ENCODE data around the gene ARFGAP2. TPM values are rescaled to one million over a fixed set of nuclear protein-coding genes. Genes with fewer than 3 reads are reported as not detected.
A peak's percentile ranks its signal among the peaks of the same experiment; 100 is the strongest.

ARFGAP2 gene
- total RNA-seq, 1 donor from 2014 or later, result 78.7 TPM

DNA sequence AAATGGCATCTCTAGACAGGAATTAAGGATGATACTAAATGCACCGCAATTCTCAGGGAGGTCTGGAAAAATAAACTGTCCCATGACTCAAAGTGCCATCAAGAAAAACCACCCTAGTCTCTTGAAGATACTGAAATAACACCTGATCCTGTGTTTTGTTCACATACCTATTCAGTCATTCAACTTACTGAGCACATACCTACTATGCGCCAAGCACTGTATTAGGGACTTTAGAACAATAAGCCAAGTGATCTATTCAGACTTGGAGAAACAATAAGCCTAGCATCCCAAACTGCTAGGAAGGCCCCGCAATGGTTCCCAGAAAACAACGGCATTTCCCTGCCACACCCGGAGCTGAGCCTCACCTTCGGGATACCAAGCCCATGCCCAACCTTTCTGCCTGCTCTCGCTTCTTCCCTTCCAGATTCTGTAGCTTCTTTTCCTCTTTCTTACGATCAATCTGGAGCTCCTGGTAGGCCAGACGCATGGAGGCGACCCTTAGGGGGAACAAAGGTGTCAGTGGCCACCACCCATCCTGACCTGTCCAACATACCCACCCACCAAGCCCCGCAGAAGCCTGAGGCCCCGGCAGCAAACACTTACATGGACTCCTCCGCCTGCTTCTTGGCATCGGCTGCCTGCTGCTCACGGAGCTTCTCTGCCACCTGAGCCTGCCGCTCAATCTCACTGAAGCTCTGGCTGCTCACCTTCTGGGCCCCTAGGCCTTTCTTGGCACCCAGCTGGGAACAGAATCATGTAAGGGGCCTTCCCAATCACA is 5.4 kb downstream of the ARFGAP2 start:
- Mint-ChIP-seq H3K27ac (ENCODE audit: unreplicated experiment) (no peak overlapping the region), H3K4me3 (ENCODE audit: unreplicated experiment) (peak overlapping the region; percentile 48), H3K4me1 (ENCODE audit: unreplicated experiment) (peaks cover 20% of the 10 kb centered on the region), H3K9me3 (ENCODE audit: unreplicated experiment) (no peaks in the 10 kb centered on the region), H3K36me3 (ENCODE audit: low read depth, unreplicated experiment) (peaks cover 48% of the 10 kb centered on the region), H3K27me3 (ENCODE audit: unreplicated experiment) (peaks cover 7% of the 10 kb centered on the region)
- DNase-seq (ENCODE audit: low spot score), result no peak
- TF ChIP-seq, protein P1, sequence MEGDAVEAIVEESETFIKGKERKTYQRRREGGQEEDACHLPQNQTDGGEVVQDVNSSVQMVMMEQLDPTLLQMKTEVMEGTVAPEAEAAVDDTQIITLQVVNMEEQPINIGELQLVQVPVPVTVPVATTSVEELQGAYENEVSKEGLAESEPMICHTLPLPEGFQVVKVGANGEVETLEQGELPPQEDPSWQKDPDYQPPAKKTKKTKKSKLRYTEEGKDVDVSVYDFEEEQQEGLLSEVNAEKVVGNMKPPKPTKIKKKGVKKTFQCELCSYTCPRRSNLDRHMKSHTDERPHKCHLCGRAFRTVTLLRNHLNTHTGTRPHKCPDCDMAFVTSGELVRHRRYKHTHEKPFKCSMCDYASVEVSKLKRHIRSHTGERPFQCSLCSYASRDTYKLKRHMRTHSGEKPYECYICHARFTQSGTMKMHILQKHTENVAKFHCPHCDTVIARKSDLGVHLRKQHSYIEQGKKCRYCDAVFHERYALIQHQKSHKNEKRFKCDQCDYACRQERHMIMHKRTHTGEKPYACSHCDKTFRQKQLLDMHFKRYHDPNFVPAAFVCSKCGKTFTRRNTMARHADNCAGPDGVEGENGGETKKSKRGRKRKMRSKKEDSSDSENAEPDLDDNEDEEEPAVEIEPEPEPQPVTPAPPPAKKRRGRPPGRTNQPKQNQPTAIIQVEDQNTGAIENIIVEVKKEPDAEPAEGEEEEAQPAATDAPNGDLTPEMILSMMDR (IDR thresholded peaks at IDR 0.05; ENCODE audit: unreplicated experiment), result no peak

DNA sequence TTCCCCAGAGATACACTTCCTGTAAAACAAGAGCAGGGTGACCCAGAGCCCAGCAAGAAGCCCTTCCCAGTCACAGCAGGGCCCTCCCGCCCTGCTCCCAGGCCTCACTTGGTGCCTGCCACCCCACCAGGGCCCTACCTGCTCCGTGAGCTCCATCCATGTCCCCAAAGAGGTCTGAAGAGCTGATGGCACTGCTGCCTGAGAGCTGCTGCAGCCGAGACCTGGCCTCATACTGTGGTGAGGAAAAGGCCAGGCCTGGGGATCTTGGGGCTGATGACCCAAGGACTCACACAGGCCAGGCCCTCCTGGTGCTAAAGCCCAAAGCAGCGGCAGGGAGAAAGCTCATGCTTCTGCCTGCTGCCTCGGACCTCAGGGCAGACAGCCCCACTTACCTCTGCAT is 10.3 kb downstream of the ARFGAP2 start:
- Mint-ChIP-seq H3K4me3 (ENCODE audit: unreplicated experiment) (no peak overlapping the region), H3K27me3 (ENCODE audit: unreplicated experiment) (peaks cover 5% of the 10 kb centered on the region), H3K27ac (ENCODE audit: unreplicated experiment) (no peak overlapping the region), H3K36me3 (ENCODE audit: low read depth, unreplicated experiment) (peaks cover 23% of the 10 kb centered on the region), H3K9me3 (ENCODE audit: unreplicated experiment) (no peaks in the 10 kb centered on the region), H3K4me1 (ENCODE audit: unreplicated experiment) (peaks cover 3% of the 10 kb centered on the region)
- TF ChIP-seq, protein P1 (IDR thresholded peaks at IDR 0.05; ENCODE audit: unreplicated experiment), result no peak
- no peak for DNase-seq (ENCODE audit: low spot score)

DNA sequence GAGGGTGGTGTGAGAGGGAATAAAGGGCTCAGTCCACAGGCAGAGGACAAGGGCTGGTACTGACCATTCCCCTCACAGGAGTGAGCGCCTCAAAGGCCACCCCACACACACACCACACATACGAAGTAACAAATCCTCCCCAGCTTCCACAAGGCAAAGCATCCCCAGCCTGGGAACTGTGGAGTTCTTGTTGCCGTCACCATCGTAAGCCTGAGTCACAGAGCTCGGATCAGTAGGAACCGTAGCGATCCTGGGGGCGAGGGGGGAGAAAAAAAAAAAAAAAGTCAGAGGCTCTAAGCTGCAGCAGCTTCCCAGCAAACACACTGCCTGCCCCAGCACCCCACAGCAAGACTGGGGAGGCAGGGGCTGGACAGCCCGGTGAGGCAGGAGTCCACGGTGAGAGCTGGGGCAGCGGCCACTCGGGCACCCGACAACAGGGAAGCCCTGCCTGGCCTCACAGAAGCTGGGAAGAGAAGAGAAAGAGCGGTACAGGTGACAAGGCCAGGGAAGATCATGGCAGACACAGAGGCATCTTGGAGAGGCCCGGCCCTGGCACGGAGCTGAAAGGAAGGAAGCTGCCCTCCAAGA is 11.3 kb downstream of the ARFGAP2 start:
- H3K9me3 Mint-ChIP-seq (ENCODE audit: unreplicated experiment), result no peaks in the 10 kb centered on the region

DNA sequence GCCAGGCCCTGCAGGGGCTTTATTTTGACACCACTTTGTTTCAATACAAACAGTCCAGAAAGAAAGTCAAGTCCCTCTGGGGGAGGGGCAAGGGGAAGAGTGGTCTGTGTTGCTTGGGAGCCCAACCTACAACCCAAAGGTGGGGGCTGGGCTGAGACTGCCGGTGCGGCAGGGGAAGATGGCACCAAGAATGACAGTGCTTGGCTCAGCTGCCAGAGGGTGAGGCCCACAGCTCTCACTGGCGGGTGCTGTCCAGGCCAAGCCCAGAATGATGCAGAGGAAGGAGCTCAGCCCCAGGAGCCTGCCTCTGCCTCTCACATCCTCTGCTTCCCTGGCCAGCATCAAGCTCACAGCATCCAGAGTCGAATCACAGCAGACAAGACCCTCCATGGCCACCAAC is 12.4 kb downstream of the ARFGAP2 start:
- no peak for DNase-seq (ENCODE audit: low spot score)
- no peak overlapping the region for H3K4me3 Mint-ChIP-seq (ENCODE audit: unreplicated experiment)
- H3K27ac Mint-ChIP-seq (ENCODE audit: unreplicated experiment), result no peak overlapping the region
- TF ChIP-seq, protein P1 (IDR thresholded peaks at IDR 0.05; ENCODE audit: unreplicated experiment), result no peak
- H3K27me3 Mint-ChIP-seq (ENCODE audit: unreplicated experiment), result peaks cover 9% of the 10 kb centered on the region
- no peaks in the 10 kb centered on the region for H3K9me3 Mint-ChIP-seq (ENCODE audit: unreplicated experiment)
- H3K4me1 Mint-ChIP-seq (ENCODE audit: unreplicated experiment), result peaks cover 3% of the 10 kb centered on the region
- peaks cover 16% of the 10 kb centered on the region for H3K36me3 Mint-ChIP-seq (ENCODE audit: low read depth, unreplicated experiment)

More for the DNA sequence above, 11.3 kb downstream of the ARFGAP2 start:
- H3K27ac Mint-ChIP-seq (ENCODE audit: unreplicated experiment), result no peak overlapping the region
- TF ChIP-seq, protein P1 (IDR thresholded peaks at IDR 0.05; ENCODE audit: unreplicated experiment), result no peak
- H3K4me3 Mint-ChIP-seq (ENCODE audit: unreplicated experiment), result peak overlapping the region; percentile 42
- peaks cover 16% of the 10 kb centered on the region for H3K36me3 Mint-ChIP-seq (ENCODE audit: low read depth, unreplicated experiment)
- peaks cover 7% of the 10 kb centered on the region for H3K27me3 Mint-ChIP-seq (ENCODE audit: unreplicated experiment)
- no peak for DNase-seq (ENCODE audit: low spot score)
- peaks cover 3% of the 10 kb centered on the region for H3K4me1 Mint-ChIP-seq (ENCODE audit: unreplicated experiment)

DNA sequence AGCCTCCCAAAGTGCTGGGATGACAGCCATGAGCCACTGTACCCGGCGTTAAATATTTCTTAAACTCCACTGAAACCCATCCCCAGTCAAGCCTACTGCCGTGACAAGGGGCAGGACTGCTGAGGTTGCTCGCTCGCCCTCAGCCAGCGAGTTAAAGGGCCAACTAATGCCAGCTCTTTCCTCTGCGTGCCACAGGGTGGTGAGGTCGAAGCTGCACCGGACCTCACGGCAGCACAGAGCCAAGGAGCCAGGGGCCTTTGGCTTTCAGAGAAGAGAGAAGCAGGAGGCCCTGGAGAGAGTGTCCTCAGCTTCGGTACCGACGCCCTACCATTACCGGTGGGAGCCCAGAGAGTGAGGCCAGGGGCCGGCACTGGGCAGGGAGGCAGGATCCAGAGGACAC is 12.8 kb downstream of the ARFGAP2 start:
- Mint-ChIP-seq H3K9me3 (ENCODE audit: unreplicated experiment) (no peaks in the 10 kb centered on the region), H3K36me3 (ENCODE audit: low read depth, unreplicated experiment) (peaks cover 16% of the 10 kb centered on the region), H3K27ac (ENCODE audit: unreplicated experiment) (no peak overlapping the region), H3K27me3 (ENCODE audit: unreplicated experiment) (peaks cover 9% of the 10 kb centered on the region), H3K4me3 (ENCODE audit: unreplicated experiment) (no peak overlapping the region), H3K4me1 (ENCODE audit: unreplicated experiment) (peaks cover 3% of the 10 kb centered on the region)
- TF ChIP-seq, protein P1 (IDR thresholded peaks at IDR 0.05; ENCODE audit: unreplicated experiment), result no peak
- no peak for DNase-seq (ENCODE audit: low spot score)

All from endothelial cell (in vitro differentiated cells).